Stimulated activated CD8-positive, alpha-beta memory T cell treated with anti-CD3 and anti-CD28 coated beads, Interleukin-4, amount 100 ng/mL, for 4 hours (primary cell): ENCODE results near the gene BRD1.
"Not testable (repeated sequence)": the region's sequence is repeated elsewhere in the genome, so short reads cannot be mapped to it uniquely, and the experiment has no call there.

Experiments
- DNase-seq, 2 donors: peaks; one replicate each; pipeline ENCODE4 v3.0.0-alpha.2; 2020; ENCODE audit warnings: low read depth in 2 of 2, low spot score in 1 of 2

BRD1 gene

DNA sequence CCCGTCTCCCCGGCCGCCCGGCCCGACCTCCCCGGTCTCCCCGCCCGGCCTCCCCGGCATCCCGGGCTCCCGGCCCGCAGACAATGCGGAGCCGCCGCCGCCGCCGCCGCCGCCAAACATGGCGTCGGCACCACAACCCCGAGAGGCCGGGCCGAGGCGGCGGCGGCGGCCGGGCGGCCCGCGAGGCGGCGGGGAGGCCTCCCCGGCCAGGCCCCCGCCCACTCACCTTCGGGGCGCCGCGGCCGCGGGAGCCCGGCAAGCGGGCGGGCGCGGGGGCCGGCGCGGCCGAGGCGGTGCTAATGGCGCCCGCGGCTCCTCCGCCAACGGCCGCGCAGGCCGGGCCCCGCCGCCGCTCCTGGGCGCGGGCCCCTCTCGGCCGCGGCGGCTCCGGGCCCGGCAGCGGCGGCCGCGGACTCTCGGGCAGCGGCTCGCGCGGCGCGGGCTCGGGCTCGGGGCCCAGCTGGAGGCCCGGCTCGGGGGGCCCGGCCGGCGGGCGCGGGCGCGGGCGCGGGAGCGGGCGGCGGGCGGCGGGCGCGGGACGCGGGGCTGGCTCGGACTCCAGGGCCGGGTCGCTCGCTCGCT is 311 bp downstream of the BRD1 start:
- DNase-seq, result no peak

DNA sequence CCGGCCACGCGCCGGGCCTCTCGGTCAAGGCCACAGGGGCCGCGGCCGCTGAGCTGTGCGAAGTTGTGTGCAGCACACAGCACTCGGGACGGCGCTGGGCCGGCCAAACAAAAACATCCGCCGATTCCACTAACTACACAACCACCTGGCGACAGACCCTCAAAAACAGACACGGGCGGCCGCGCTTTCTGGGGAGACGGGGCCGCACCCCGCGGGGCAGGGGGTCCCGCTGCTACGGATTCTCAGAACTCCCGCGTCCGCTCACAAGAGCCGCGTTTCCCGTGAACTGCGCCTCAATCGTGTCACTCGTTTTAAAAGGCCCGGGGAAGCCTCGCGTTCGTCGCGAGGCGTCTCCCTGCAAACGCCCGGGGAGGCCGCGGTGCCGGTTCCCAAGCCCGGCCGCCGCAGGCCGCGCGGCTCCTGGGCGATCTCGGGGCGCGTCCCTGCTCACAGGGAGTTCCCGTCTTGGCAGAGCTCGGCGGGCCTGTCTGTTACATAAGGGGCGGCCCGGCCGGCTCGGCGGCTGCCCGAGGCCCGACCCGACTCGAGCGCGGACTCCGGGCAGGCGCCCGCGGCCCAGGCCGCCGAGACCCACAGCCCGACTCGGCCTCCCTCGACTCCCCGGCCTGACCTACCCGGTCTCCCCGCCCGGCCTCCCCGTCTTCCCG is 936 bp downstream of the BRD1 start:
- DNase-seq, result no peak

DNA sequence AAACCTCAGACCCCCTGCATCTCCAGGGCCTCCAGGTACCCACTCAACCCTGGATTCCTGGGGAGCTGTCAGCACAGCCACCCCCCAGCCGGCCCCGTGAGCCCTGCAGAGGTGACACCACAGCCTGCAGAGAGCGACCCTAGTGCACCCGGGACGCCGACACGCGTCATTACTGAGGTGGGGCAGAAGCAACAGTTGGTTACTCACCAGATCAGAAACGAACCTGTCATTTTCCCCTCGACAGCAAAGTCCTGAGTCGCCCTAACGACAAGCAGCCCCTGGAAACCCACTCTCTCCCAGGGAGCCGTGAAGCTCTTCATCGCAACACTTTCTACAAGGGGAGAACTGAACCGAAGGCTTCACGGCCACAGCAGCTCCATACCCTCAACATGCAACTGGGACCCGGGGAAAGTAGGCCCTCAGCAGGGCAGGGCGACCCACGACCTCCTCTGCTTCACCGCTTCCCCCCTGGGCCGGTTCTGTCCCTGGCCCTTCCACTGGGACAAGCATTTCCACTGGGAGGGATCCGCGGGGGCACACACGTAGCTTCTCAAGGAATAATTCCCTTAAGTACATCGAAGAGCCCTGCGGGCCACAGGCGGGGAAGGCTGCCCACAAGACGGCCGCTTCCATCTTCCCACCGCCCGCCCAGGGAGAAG is 1.6 kb downstream of the BRD1 start:
- peak; percentile 27 to 53 for DNase-seq

DNA sequence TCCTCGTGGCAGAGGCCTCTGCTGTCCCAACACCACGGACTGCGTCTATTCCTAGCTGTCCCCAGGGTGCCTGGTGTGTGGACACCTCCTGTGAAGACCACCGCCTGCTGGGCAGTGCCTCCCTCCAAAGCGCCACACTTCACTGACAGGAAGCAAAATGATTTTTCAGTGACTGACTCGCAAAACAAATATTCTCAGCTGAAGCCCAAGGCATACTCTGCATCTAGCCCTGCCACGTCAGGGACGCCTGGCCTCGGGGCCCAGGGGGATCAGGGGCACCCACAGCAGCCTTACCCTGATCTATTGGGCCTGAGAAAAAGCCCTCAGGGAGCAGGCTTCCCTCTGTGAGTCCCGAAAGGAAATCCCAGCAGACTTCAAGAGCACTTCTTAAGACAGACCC is 2.2 kb downstream of the BRD1 start:
- DNase-seq, result no peak

DNA sequence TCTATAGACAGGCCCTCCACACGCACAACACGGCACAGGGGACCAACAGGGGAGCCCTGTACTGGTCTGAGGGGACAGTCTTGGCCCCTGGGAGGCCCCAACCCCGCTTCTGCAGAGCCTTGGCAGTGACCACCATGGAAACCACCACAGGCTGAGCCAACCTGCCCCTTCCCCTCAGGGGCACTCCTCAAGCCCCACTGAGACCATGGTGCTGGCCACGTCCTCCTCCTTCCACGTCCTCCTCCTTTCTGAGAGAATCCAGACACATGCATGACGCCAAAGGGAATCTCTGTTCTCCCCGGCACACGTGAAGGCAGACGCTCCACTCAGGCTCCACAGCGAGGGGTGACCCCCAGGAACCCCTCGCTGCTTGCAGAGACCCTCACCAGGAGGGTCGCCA is 2.7 kb downstream of the BRD1 start:
- no peak for DNase-seq

DNA sequence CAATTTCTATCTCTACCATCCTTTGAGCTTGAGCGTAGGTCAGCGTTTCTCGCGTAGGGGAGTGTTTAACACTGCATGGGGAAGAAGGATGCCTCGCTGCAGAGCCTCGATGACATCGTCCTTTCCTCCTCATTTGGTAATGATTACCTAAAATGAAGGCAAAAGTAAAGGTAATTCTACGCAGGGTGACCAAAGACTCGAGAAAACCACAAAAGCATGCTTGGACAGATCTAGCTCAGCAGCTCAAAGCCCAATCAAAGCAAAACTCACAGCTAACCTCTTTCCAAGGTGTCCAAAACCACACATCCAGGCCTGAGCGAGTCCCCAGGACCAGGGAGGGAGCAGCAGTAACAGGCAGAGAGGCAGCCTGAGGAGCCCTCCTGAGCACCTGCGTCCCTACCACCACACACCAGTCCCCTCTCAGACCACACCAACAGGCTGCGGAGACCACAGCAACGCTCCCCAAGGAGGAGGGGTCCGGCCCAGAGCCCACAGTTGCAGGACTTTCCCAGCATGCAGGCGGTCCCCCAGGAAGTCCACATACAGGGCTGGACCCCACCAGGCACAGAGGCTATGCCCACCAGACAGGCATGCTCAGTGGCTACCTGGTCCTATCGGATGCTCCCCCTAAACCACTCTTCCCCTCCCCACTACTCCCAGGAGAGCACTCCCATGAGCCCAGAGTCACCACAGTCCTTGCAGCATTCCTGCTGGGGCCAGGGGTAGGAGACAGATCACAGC is 3.3 kb downstream of the BRD1 start:
- no peak for DNase-seq

DNA sequence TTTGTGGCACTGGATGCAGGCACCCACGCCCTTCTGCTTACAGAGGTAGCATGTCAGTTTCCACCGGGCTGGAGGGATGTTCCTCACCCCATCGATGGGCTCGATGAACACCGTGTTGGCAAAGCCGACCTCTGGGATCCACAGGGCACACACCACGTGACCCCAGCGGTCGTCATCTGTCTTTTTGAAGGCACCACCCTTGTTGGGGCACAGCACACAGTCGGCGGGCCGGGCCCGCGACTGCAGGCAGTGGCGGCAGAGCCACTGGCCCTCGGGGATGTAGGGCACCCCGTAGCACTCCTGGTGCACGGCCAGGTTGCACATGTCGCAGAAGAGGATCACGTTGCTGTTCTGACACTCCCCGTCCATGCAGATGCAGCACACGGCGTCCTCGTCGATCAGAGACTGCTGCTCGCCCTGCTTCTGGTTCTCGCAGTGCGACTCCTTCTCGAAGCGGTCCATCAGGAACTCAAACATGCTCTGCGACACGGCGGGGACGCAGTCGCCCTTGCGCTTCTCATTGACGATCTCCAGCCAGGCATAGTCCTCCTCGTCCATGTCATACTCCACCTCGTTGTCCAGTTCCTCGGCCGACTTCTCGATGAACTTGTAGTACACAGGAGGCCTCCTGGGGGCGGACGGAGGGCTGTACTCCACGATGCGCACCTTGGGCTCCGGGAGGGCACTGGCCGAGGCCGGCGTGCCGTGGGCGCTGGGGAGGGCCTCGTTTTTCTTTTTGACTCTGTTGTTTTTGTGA is 4.2 kb downstream of the BRD1 start:
- DNase-seq, result no peak

DNA sequence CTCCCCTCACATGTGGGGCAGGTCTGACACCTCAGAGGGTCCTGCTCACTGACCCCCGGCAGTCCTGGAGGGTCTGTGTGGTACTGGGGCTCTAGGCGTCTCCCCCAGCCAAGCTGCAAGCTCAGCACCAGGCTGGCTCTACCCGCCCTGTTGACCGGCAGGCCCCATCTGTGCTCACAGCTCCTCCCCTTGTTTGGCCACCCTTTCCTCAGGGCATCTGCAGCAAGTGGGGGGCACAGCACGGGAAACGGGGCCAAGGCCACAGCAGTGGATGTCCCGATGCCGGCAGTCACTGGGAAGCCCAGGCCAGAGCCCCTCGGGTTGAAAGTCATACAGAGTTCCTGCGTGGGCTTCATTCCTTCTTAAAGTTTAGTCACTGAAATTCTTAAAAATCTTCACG is 5.9 kb downstream of the BRD1 start:
- DNase-seq, result not testable (repeated sequence)

DNA sequence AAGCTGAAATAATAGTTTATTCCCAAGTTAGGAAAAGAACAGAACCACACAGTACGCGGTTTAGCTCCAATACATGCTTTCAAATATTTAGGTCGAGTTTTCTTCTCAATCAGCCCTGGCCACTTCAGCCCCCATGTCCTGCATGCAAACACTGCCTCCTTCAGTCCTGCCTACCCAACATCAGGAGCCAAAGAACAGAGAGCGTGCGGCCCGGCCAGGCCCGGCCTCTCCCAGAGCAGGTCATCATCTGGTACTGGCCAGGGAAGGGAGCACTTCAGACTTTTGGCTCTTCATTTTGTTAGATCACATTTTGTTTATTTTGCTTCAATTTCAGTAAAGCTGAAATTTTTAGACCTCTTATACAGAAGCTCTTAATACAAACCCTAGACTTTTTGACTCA is 6.7 kb downstream of the BRD1 start:
- DNase-seq, result no peak

DNA sequence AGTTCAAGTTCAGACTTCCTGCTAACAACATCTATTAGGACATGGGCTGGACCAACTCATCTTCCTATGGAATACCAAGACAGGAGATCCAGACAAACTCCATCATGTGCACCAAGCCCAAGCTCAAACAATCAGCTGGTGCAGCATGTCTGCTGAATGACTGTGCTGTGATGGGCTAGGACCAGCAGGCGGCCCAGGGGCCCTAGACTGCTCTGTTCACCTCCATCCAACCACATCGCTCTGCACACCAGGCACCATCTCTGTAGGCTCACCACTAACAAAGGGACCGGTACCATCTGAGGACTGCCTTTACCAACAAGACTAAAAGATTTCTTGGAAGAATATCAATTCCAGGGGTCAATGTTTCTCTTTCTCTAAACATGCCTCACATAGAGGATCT is 10.3 kb downstream of the BRD1 start:
- DNase-seq, result no peak

DNA sequence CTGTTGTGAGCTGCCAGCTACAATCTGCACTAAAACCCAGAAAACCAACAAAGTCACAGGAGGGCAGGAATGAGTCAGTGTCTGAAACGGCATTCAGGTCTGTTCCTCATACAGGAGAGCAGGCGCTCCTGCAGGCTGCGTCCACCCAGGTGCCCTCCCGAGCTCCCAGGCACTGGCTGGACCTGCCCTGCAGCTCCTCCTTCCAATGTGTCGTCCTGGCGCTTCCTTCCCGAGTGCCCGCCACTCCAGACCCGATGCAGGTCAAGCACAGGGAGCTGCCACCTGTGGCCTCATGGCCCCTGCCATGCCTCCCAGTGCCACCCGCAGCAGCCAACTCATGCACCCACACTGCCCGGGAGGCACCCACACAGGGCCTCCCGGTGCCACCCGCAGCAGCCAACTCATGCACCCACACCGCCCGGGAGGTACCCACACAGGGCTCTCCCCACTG is 12.0 kb downstream of the BRD1 start:
- no peak for DNase-seq

DNA sequence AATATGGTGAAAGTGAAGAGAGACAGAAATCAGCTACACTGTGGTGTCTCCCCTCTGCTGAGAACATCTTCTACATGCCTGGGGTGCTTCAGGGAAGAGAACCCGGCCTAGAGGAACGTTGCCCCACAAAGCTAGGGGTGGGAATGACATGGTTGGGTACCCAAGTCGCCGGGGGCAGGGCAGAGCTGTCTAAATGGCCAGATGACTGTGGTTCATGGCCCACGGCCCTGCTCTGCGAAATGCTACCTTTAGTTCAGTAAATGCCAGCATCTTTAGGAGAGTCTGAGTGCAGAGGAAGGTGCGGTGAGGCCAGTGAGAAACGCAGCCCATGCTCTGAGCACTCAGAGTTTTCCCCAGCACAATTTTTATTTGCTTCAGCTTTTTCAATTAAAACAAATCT is 12.8 kb downstream of the BRD1 start:
- no peak for DNase-seq

DNA sequence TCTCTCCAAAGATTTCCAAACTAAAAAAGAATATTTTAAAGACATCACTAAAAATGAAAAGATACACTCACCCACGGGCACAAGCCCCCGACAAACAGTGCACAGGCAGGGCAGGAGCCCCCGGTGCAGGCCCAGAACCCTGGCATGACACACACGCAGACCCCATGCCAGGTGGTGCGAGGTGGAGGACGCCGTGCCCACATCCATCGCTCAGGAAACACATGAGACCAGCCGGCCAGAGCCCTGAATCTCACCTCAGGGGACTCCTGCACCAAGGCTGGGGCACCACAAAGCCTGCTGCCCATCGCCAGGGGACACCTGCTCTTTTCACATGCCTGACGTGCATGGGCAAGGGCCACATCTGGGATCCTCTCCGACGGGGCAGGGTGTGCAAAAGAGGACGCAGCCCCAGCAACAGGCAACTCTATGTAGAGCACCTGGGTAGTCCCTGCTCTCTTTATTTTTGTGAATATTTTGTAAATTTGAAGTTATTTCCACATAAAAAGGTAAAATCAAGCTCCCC is 13.4 kb downstream of the BRD1 start:
- DNase-seq, result no peak

DNA sequence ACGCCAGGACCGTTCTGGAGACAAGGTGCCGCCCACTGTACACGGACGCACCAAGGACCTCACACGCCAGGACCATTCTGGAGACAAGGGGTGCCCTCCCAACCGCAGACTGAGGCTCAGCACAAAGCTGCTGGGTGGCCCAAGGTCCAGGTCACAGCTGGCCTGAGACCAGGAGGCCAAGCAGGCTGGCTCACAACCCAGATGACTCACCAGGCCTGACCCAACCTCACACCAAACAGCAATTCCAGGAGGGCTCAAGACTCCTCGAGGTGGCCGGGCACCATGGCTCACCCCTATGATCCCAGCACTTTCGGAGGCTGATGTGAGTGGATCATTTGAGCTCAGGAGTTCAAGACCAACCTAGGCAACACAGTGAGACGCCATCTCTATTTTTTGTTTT is 14.8 kb downstream of the BRD1 start:
- no peak for DNase-seq

DNA sequence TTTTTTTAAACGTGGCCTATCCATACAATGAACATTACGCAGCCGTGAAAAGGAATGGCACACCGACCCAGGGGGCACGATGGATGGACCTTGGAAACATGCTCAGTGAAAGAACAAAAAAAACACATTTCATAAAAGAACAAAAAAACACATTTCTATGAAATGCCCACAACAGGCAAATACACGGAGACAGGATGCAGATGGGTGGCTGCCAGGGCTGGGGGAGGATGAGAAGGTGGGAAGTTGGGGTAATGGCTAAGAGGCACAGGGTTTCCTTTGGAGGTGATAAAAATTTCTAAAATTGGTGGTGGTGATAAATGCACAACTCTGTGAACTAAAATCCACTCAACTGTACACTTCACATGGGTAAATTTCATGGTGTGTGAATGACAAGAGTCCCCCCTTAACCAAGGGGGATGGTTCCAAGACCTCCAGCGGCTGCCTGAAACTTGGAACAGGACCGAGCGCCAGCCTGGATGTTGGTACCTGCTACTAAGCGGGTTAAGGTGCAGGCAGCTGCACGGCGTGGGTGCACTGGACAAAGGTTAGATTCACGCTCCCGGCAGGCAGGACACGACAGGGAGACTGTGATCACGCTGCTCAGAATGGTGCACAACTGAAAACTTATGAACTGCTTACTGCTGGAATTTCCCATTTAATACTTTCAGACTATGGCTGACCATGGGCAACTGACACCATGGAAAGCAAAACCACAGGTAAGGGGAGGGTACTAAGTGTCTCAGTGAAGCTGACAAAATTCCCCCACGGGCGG is 16.5 kb downstream of the BRD1 start:
- no peak for DNase-seq

DNA sequence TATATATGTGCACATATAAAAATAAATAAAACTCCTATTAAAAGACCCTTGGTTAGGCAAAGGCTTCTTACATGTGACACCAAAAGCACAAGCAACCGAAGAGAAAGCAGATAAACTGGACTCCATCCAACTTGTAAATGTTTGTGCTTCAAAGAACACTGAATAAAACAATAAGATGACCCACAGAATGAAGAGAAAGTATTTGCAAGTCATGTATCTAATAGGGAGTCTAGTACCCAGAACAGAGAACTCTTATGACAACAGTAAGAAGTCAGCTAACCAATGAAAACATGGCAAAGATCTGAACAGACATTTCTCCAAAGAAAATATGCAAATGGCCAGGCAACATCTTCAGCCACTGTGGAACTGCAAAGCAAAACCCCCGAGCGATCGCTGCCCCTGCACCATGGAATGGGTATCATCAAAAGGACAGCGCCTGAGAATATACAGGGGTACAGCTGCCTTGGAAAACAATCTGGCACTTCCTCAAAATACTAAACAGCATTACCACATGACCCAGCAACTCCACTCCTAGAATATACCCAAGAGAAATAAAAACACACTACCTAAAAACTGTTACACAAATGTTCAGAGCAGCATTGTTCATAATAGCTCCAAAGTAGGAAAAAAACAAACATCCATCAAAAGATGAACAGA is 17.2 kb downstream of the BRD1 start:
- DNase-seq, result no peak

DNA sequence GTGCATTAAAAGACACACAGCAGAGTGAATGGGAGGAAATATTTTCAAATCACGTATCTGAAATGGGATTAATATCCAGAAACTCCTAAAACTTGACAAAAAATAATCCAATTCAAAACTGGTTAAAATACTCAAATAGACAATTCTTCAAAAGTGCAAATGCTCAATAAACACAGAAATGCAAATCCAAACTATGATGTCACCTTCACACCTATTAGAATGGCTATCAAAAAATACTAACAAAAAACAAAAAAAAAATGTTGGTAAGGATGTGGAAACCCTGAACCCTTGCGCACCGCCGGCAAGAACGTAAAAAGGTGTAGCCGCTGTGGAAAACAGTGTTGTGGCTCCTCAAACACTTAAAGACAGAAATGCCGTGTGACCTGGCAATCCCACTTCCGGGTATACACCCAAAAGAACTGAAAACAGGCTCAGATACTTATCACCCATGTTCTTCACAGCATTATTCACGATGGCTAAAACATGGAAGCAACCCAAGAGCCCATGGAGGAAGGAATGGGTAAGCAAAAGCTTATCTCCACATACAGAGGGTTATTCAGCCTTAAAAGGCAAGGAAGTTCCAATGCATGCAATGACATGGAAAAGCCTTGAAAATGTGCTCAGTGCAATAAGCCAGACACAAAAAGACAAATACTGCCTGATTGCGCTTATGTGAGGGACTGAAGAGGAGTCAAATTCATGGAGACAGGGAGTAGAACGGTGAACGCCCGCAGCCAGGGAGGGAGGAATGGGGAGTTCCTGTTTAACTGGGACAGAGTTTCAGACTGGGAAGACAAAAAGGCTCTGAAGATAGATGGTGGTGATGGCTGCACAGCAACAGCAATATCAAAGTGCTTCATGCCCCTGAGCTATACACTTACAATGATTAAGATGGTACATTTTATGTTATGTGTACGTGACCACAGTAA is 19.6 kb downstream of the BRD1 start:
- no peak for DNase-seq

DNA sequence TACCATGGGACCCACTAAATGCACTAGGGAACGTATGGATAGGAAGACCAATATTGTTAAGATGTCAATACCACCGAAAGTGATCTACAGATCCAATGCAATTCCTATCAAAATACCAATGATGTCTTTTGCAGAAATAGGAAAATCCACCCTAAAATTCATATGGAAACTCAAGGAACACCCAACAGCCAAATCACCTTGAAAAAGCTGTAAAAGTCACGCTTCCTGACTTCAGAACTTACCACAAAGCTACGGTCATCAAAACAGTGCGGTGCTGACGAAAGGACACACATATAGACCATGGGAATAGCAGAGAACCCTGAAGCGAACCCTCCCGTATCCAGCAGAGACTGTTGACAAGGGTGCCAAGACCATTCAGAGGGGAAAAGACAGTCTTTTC is 20.5 kb downstream of the BRD1 start:
- DNase-seq, result no peak
